T-helper 2 cell (primary cell): Measurements from ENCODE around the gene HDAC10.
A peak's percentile ranks its signal among the peaks of the same experiment; 100 is the strongest.
"Not testable (repeated sequence)": the region's sequence is repeated elsewhere in the genome, so short reads cannot be mapped to it uniquely, and the experiment has no call there.

Source experiments
- DNase-seq, 5 experiments: peaks; one replicate each; pipeline versions ENCODE4 v3.0.0 to v3.0.0-alpha.2; 2012 to 2022

The HDAC10 gene

DNA sequence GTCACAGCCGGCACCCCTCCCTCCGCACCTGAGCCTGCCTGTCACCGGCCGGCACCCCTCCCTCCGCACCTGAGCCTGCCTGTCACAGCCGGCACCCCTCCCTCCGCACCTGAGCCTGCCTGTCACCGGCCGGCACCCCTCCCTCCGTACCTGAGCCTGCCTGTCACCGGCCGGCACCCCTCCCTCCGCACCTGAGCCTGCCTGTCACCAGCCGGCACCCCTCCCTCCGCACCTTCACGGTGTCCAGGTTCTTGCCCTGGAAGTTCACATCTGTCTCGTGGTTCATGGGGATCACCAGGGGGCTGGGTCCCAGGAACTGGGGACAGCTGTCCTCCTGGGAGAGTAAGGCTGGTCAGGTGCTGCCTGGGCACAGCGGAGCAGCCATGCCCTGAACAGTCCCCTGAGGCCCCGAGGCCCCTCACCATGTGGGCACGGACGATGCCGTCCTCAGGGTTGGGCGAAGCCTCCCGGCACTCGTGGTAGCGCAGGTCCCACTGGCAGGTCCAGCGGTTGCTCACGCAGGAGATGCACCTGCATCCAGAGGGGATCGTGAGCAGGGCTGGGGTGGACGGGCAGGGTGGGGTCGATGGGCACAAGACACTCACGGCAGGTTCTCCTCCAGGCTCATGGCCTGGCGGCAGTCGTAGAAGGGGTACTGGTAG, 34.6 kb upstream of the HDAC10 start:
- no peak for DNase-seq

DNA sequence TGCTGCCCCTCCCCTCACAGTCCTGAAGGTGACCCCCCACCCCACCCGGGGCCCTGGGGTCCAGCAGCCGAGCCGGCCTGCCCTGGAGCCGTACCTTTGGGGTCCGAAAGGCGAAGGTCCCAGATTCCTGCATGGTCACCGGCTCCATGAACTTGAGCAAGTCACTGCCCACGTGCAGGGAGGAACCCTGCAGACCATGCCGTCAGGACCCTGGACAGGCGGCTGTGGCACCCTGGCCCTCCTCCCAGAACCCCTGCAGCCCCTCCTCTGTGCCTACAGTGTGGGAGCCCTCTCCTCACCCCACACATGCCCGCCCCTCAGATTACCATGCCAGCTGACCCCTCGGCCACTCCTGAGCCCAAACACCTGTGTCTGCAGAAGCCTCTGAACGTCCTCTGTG, 33.4 kb upstream of the HDAC10 start:
- no peak for DNase-seq

DNA sequence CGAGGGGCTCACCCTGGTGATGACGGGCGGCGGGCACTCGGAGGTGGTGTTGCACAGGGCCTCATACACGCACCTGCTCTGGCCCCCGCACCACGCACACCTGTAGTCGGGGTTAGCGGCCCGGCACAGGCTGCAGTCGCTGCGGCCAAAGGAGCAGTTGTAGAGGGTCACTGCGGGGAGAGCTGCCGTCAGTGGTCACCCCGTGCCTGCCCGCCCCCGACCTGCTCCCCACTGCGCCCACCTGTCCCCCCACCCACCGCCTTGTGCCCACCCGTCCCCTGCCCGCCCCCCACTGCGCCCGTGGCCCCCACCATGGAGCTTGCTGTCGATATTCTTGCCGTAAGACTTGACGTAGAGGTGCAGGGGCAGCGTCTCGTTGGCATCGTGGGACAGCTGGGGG, 32.8 kb upstream of the HDAC10 start:
- DNase-seq, result no peak

DNA sequence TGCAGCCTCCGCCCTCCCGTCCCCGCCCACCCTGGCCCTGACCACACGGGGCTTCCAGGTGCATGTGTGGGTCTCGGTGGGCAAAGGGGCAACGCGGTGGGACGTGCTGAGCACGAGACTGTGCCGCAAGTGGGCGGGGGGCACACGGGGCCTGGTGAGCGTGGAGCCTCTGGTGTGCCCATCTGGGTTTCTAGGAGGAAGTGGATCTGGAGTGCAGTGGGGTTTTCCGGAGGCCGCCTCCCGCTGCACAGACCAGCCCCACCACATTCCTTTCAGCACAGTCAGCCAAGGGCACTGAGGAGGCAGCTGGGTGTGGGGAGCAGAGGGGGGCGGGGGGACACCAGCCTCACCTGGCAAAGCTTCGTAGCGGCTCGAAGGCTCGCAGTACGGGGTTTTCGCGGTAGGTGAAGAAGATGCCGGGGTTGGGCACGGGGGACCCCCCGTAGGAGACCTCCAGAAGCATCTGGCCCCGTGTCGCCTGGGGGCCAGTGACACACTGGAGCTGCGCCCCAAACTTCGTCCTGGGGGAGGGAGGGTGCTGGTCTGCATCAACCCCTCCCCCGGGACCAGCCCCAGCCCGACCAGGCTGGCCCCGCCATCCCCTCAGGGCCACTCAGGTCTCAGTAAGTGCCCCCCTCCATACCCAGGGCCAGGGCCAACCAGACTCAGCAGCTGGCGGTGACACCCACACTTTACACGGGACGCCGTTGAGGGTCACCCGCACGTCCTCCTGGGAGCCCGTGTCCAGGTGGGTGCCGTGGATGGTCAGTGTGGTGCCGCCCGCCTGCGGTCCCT, 31.5 kb upstream of the HDAC10 start:
- no peak for DNase-seq

DNA sequence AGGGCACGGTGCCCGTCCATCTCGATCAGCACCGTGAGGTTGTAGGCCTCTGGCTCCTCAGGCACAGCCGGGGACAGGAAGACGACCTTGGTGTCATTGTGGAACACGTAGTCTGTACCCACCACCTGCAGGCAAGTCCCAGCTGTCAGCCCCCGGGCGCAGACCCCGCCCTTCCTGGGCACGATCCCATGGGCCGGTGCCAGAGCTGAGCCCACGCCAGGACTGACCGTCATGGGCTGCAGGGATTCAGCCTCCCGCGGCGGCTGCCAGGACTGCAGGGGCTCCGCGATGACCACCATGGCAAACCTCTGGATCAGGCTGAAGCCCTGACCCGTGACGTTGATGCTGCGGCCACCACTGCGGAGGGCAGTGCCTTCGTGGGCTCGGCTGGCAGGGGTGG, 30.9 kb upstream of the HDAC10 start:
- no peak for DNase-seq

DNA sequence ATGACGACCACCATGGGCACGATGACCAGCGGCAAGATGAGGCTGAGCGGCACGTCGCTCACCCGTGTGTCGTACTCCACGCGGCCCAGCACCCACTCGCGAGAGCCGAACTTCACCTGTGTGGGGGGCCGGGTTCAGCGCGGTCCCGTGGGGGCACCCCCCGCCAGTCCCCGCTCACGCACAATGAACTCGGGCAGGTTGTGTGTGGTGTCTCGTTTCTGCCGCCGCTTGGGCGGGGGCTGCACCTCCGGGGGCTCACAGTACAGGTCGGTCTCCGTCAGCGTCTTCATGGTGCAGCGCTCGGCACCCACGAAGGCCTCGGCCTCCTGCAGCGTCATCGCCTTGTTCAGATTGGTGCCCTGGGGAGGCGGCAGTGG, 30.3 kb upstream of the HDAC10 start:
- DNase-seq, result no peak

DNA sequence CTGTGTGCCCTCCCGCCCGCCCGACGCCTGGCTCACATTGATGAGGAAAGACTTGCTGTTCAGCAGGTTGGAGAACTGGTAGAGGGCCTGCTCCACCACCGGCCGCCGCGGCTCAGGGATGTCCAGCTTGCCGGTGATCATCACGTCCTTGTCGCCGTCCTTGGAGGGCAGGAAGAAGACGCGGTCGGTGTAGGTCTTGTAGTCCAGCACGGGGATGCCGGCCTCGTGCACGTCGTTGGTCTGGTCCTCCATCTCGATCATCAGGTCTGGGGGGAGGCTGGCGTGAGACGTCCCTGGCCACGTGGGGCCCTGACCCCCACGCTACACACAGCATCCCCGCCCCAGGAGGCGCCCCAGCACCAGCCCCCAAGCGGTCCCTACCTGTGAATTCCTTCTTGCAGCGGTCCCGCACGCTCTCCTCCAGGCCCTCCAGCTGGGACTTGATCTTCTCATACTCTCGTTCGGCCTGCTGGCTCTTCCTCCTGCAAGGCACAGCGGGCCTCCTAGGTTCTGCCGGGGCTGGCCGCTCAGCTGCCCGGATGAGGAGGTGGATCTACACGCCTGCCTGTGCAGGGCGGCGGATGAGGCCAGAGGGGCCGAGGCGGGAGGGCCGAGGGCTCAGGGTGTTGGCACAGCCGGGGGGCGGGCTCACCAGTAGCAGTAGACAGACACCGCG, 29.8 kb upstream of the HDAC10 start:
- no peak for DNase-seq

DNA sequence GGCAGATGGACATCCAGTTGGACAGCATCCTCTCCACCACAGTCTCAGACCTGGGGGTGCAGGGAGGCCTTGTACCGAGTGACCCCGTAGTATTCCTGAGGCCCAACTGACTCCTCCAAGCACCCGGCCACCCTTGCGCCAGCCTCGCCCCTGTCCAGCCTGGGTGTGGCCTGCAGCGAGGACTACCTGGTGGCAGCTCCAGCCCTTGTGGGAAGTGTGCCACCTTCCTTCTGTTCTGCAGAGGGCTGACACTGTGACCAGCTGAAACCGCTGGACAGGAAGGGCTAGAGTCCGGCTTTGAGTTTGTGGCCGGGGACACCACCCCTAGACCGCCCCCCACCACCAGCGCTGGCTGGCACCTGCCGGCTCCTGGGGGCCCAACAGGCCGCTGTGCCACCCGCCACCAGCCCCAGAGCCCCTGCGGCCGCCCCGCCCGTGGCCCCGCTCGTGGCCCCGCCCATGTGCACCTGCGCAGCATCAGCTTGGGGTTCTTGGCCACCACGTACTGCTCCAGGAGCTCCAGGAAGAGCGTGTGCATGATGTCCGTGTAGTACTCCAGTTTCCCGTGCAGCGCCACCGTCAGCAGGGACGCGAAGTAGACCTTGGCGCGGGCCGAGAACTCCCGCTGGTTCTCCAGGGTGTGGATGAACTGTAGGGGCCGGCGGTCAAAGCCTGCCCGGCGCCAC, 29.1 kb upstream of the HDAC10 start:
- DNase-seq, result no peak

DNA sequence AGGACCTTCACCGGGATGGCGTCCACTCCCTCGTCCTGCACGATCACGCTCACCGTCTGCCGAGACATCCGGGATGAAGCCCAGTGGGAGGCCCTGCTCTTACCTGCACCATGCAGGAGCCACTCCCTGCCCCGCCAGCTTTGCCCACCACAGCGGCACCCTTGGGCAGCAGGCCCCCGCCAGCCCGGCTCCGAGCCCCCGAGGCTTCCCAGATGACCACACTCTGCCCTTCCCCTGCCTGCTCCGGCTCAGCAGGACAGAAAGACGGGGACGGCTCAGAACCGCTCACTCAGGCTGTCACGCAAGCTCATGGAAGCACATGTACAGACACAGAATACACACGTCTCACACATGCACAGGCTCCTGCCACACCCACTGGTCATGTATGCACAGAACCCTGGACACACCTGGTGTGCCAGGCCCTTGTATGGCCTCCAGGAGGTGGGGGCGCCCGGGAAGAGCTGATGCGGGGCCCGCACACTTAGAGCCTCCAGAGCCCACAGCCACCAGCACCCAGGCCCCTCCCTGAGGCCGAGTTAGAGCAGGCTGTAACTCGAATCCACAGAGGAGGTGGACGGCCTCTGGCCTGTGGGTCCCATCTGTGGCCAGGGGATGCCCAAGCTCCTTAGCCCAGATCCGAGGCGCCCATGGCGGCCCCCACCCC, 28.0 kb upstream of the HDAC10 start:
- no peak for DNase-seq

DNA sequence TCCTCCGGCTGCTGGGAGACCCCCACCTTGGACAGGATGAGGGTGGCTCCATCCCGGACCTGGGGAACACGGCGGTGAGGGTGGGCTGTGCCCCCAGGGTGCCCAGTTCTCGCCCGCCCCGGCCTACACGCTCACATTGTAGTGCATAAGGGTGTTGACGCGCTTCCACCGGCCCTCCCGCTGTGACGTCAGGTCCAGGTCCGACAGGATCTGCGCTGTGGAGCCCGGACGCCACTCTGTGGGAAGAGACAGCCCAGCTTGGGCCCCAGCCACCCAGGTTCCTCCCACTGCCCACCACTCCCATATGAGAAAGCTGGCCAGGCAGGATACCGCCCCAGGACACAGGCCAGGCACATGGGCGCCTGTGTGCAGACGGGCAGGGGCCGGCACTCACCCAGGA, 27.4 kb upstream of the HDAC10 start:
- DNase-seq, result no peak

DNA sequence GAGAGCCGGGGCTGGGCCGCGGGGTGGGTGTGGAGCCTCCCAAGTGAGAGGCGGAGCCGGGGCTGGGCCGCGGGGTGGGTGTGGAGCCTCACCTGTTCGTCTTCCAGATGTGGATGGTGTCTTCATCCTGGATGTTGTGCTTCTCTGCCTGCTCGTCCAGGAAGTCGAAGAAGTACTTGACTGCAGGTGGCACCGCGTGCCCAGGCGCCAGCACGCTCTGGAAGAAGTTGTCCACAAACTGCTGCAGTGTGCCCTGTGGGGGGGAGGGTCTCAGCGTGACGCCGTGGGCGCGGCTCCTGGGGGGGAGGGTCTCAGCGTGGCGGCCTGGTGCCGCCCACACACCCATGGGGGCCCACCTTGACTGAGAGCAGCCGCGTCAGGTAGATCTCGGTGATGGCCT, 26.7 kb upstream of the HDAC10 start:
- no peak for DNase-seq

DNA sequence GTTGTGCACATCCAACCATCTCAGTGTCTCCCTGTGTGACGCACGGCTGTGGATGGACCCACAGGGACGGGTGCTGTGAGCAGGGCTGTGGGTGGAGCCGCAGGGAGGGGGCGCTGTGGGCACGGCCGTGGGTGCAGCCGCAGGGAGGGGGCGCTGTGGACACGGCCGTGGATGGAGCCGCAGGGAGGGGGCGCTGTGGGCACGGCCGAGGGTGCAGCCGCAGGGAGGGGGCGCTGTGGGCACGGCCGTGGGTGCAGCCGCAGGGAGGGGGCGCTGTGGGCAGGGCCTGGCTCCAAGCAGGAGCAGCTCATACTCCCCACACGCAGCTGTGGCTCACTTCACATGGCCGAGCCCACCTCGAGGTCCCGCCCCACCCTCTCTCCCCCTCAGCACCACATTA, 25.1 kb upstream of the HDAC10 start:
- peak in 4 of 5 experiments; percentile 27 to 92 (median 48) for DNase-seq

DNA sequence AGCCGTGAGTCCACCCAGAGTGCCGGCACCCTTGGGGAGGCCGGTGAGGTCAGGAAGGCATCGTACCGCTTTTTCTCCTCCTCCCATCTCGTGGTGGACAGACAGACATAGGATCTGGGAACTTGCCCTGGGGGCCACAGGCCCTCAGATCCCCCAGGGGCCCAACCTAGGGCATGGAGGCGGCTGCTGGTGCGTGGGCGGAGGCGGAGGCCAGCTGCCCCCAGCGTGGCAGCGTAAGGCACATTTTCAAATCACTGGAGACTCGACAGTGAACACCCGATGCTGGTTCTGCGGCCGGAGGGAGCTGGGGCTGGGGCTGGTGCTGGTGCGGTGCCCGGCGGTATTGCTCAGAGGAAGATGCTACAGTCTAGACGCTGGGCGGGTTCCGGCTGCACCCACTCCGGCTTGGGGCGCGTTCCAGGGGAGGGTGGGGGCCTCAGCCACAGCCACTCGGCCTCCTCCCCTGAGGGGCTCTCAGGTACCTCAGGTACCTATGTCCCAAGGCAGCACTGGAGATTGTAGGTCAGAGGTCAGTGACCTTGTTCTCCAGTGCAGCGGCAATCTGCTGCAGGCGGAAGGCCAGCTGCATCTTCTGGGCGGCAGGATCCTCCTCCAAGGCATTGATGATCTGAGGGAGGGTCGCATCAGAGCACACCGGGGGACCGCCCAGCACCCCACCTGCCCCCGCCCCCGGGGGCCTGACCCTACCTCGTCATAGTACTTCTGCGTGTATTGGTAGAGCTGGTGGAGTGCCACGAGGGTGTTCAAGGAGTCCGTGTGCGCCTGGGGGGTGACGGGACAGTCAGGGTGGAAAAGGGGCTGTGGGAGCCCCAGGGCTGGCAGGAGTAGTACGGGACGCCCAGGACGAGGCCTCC, 24.4 kb upstream of the HDAC10 start:
- DNase-seq, result no peak

DNA sequence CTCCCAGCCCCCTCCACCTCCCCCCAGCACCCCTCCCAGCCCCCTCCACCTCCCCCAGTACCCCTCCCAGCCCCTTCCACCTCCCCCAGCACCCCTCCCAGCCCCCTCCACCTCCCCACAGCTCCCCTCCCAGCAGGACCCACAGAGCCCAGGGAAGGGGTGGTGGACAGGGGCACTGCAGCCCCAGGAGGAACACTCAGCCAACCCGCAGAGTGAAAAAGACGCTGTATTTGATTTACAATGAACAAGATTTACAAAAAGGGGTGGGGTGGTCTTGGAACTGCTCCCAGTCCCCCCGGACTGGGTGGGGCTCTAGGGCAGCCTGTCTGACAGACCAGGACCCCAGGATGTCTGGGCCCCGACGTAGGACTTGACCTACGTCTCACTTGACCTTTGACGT, 23.7 kb upstream of the HDAC10 start:
- no peak for DNase-seq

DNA sequence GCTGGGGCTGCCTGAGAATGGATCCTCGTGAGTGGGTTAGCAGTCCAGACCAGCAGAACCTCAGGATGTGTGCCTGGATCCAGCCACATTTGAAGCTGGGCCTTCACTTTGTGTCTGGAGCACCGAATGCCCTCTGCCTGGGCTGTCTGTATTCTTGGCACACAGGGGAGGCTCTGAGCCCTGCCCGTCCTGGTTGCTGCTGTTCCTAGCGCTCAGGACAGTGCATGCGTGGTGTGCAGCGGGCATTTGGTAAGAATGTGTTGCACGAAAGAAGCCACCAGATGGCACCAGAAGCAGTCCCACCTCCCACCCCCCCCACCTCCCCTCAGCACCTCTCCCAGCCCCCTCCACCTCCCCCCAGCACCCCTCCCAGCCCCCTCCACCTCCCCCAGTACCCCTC, 23.2 kb upstream of the HDAC10 start:
- peak in 1 of 5 experiments; percentile 70 for DNase-seq

DNA sequence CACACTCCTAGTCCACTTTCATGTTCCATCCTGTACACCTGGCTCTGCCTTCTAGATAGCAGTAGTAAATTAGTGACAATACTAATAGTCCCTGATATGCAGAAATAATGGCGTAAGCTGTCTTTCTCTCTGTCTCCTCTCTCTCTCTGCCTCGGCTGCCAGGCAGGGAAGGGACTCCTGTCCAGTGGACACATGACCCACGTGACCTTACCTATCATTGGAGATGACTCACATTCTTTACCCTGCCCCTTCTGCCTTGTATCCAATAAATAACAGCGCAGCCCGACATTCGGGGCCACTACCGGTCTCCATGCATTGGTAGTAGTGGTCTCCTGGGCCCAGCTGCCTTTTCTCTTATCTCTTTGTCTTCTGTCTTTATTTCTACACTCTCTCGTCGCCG, 22.7 kb upstream of the HDAC10 start:
- DNase-seq, result not testable (repeated sequence)

DNA sequence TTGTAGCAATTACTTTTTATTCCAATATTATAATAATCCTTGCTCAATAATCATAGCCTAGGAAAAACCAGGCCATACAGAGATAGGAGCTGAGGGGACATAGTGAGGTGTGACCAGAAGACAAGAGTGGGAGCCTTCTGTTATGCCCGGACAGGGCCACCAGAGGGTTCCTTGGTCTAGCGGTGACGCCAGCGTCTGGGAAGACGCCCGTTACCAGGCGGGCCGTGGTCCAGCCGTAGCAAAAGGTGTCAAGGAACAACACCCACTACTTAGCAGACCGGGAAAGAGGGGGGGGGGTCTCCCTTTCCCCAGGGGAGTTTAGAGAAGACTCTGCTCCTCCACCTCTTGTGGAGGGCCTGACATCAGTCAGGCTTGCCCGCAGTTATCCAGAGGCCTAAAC, 22.3 kb upstream of the HDAC10 start:
- not testable (repeated sequence) for DNase-seq

DNA sequence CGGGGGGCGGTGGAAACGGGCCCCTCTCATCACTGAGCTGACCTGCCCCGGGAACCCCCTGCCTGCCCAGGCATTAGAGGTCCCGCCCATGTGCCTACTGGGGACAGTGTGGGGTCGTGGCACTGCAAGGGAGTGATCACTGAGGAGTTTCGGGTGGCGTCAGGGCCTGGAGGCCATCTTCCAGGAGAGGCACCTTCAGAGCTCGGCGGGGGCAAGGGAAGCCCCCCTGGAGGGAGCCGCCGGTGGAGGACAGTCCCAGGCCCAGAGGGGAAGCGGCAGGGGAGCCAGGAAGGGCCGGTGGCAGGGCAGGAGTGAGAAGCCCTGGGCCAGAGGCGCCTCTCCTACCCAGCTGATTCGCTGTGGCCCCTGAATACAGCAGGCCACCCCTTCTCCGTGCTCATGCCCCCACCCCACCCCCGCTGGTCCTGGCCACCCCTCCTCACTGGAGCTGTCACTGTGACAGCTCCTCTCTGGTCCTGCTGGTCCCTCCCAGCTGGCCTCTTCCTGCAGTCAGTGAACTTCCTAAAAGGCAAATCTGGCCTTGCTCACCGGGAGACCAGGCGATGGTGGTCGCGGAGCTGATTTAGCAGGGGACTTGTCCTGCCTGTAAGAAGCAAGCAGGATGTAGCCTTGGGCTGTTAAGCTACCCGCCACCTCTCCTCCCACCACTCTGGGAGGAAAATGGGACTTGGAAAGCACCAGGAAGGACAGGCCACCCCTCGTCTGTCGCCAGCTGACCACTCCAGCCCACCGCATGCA, 21.2 kb upstream of the HDAC10 start:
- no peak for DNase-seq

DNA sequence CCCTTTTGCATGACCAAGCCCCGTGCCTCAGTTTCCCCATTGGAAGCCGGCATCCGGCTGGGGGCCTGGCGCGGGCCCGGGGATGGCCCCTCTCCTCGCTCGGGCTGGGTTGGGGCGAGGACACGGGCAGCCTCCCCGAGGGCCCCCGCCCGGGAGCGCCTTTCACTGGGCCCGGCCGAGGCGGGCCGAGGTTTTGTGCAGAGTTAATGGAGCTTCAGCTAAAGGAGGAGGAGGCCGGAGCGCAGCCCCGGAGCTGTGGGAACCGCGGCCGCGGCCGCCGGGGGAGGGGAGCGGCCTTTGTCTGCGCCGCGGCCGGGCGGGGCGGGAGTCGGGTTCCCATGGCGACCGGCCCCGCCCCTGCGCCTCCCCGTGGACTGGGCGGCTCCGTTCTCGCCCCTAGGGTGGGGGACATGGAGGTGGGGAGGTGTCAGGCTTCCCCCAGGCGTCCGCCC, 20.5 kb upstream of the HDAC10 start:
- peak; percentile 33 to 53 (median 41) for DNase-seq

DNA sequence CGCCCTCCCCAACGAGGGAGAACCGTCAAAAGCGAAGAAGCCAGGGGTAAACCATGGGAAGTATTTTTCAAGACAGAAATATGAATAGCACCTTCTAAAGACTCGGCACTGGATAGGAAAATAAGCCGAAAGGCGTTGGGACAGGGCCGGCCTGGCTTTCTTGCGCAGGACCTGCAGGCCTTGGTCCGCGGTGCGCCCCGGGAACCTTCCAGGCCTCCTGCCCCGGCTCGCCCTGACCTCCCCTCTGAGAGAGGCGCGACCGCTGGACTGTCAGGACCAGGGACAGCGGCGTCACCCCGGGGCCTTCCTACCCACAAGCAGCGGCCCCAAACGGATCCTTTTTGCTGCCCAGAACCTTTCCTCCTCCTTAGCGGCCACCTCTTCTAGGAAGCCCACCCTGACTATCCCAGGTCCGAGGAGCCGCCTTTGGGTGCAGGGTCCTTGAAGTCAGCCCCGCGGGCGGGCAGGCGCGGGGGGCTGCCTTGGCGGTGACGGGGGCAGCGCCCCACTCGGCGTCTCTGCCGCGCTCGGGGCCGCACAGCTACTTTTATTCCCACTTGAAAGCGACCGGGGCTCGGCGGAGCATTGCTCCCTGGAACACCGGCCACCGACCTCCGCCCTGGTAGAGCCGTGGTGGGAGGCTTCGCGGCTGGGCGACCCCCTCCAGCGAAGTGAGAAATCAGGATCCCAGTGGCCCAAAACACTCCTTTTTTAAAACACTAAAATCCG, 19.8 kb upstream of the HDAC10 start:
- DNase-seq, result peak; percentile 43 to 62 (median 56)
